GM21825 (cell line): Measurements from ENCODE around the gene CDKN2B-AS1.

Source experiments
- ATAC-seq: cut with Tn5 transposase; IDR thresholded peaks from one replicate; pipeline ENCODE4 v1.9.1; 2021; ENCODE audit warnings: mild to moderate bottlenecking, moderate library complexity; ENCODE audit not compliant: unreplicated experiment

Gene CDKN2B-AS1

DNA sequence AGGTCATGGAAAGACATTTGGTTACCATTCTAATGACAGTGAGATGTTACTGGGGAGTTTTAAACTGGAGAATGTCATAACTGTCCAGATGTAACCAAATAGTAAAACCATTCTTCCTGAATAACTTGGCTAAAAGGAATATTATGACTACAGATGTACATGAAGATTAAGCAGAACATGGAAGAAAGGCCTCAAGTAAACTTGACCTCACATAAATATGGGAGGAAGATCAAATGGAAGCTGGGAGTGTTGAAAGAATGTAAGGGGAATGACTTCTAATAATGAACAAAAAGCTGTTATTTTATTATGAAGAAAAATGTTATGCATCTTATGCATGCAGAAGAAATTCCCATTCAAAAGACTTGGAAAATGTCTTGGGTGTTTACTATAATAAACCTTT lies 122.2 kb downstream of the CDKN2B-AS1 start:
- no peak for ATAC-seq

DNA sequence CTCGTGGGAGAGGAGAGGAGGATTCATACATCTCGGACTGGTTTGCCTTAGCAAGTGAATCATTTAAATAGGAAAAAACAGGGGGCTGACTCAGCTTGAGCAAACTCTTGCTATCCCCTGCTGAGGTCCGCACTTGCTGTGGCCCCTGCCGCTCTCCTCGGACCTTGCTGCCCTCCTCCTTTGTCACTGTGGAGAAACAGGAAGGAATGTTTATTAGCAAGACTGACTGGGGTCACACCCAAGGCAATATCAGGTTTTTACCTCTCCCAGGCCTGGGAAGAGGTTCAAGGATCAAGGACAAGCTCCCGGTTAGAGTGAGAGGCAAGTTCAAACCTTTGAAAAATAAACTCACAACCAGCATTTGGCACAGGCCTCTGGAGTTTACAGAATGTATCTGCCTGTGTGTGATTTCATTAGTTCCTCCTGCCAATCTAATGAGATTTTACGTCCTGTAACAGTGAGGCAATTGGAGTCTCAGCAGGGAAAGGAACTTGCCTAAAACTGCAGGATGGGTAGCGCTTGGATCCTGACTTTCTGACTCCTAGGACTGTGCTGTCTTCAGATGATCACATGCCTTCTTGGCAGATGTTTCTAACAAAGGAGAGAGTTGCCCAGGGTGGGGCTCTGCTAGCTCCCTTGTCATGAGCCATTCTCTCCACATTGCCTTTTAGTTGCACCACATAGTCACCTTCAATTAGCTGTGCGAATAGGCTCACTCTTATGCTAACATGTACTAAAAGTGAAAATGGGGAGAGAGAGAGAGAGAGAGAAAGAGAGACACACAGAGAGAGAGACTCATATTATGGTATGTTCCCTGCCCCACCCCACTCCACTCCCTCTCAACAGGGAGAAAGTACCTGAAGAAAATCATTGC lies 123.2 kb downstream of the CDKN2B-AS1 start:
- no peak for ATAC-seq

DNA sequence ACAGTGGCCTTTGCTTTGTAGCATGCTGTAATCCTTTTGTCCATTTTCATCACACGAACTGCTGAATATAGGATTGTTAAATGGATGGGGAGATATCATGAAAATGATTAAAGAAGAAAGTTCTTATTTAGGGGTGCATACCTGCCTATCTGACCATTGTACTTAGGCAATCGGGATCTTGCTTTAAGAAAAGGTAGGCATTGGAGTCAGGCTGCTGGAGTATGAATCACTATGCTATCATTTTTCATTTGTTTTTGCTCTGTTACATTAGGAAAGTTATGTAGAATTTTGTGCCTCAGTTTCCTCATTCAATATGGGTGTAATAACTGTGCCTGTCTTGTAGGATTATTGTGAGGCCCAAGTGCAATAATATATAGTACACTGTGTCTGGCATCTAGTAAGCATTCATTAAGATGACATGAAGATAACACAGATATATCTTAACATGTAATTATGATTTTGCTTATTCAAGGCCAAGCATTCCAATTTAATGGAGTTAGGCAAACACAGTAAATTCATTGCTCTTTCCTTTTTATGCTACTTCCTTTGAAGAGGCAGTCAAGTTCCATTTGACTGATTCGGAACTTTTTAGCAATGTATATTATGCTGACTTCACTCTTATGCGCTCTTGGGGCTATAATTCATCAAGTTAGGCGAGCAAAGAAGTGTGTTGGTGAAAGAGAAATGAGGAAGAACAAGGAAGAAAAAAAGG lies 124.4 kb downstream of the CDKN2B-AS1 start:
- ATAC-seq: no peak

DNA sequence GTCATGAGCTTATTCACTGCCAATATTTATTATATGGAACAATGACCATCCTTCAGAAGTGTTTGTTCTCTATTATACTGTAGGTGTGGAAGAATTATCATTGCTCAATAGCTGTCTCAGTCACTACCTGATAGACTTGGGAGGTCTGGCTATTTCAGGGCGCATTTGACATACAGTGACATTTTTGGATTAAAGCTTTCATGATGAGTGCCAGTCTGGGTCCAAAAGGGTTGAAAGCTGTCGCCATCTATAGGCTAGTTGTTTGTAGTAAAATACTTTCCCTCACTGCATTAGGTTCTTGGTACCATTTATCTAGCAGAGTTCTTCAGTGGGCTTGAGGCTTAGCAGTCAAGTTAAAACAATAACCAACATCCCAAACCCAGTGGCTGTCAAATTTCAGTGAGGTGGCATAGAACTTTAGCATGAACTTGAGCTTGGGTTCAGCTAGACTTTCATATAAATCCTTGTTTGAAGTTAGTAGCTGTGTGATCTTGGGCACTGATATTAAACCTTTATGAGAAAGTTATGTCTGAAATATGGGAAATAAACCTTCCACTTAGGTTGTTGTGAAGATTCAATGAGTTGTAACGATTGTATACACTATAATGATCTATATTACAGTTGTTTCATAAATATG lies 125.0 kb downstream of the CDKN2B-AS1 start:
- no peak for ATAC-seq

DNA sequence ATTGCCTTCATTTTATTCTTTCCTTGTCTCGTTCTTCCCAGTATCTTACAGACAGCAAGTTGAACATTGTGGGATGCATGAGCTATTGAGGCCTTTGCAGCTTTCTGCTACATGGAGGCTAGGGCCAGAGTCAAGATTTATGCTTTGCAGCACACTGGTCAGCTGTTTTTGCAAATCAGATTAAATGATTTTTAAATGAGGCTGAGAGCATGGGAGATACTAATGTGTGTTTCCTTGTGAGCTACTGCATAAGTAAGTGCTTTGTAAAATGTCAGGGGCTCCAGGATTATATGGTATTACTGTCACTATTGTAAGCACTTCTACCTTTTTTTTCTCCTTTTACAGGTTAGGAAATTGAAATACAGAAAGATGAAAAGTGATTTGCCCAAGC lies 125.6 kb downstream of the CDKN2B-AS1 start:
- ATAC-seq: no peak

DNA sequence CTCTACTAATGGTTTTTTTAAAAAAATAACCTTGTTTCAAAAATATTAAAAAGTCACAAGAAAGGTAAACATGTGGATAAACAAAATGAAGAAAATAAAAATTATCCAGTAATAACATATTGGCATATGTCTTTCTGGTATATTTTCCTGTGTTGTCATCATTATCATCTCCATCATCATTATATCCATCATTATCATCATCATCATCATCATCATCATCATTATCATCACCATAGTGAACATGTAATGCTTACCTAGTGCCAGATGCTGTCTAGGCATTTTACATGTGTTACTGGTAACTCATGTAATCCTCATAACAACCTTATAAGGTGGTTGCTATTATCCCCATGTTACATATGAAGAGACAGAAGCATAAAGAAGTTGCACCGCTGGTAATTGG lies 126.0 kb downstream of the CDKN2B-AS1 start:
- no peak for ATAC-seq

DNA sequence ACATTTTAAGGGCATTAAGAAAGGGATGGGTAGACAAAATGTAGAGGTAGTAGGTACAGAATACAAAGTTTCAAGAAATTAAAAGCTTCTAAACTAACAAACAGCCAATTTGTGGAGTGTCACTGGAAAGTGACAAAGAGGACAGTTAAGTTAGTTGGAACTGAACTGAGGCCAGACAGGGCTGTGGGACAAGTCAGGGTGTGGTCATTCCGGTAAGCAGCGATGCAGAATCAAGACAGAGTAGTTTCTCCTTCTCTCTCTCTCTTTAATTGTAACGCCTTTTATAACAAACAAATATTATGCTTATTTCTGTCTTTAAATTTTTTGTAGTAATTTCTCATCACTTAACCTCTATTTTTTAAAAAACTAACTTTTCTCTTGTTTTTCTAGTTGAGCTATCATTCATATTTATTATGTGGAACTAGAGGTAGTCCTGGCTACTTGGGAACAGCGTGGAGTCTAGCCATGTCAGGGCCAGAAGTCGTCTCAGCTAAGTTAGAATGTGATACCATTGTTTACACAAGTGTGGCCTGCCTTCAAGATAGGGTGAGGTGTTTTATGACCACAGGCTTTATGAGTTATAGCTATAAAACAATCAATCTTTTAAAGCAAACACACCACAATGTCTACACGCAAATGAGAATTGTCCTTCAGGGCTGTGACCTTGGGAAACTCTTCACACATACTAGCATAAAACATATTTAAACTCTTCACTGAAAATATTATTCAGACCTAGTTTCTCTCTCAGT lies 129.8 kb downstream of the CDKN2B-AS1 start:
- no peak for ATAC-seq

DNA sequence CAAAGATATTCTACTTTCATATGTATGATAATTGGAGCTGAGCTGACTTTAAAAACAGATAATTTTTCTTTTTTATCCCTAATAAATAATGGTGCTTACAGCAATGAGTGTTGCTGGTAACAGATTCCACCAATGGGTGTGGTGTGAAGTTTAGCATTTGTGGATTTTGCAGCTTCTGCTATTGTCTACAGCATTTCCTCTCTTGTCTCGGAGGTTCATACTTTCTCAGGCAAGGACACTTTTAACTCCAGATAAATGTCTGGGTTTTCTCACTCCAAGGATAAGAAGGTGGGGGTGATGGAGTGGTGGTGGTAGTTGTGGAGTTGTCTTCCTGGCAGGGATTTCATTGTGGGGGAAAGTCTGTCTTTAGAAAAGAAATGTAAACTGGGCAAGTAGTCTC lies 134.5 kb downstream of the CDKN2B-AS1 start:
- no peak for ATAC-seq

DNA sequence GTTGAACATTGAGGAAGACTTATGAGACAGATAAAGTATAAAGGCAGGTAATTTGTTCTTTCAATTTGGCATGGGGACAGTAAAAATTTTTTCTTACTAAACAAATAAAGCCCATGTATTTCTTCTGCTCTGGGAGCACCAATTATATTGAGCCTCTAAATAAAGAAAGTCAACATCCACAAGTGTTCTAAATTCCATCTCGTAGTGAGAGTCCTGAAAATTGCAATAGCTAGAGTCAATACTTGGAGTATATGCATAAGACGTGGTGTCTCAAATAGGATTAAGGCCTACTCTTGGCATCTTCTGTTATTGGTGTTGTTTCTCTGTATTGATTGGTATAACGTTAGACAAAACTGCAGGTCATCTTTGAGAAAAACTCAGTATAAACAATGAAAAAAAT lies 135.0 kb downstream of the CDKN2B-AS1 start:
- no peak for ATAC-seq

DNA sequence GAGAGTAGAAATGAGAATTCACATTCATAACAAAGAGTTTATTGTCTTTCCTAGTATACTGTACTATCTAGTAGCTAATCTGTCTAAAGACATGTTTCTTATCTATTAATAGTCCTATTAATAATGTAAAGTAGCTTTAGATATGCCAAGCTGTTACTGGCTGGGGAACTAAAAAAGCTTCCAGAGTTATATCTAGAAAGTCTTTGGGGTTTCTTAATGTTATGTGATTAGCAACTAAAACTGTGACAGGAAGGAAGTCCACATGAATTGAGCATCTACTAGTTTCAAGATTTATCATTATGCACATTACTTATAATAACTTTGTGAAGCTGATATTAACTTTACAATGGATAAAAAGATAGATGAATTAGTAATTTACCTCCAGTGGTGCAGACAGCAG lies 137.2 kb downstream of the CDKN2B-AS1 start:
- ATAC-seq: no peak

DNA sequence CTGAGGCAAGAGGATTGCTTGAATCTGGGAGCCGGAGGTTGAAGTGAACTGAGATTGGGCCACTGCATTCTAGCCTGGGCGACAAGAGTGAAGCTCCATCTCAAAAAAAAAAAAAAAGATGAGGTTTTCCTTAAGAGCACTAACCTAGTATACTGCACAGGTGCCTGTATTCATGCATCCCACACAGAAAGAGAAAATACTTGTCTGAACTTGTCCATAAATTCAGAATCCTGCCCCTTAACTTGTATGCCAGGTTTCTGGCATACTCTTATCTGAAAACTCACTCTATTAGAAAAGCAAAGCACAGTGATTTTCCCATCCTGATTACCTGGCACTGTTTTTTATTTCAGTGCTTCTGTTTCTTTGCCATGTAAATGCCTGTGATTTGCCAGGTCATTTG lies 139.8 kb downstream of the CDKN2B-AS1 start:
- ATAC-seq: no peak

DNA sequence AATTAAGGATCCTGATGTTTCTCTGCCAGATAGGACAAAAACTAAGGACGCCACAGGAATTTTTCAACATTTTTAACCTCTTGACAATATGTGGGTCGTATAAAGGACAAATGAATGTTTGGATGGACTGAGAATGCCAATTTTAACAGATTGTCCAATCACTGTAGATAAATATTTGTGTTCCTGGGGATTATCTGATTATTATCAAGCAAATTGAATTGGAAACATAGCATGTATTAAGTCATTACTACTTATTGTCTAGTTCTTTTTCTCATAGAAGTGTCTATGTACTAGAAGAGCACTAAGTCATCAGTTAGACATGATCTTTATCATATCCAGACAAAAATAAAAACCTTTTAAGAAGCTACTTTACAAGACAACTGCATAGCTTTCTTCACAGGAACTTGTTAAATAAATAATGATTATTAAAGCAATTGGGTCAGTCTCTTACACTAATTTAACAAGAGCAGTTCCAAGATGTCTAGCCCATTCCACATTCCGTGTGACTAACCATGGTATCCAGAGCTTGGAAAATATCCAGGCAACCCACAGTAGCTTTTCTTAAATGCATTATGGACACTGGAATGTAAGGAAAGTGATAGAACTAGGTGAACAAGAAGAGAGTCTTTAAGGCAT lies 142.0 kb downstream of the CDKN2B-AS1 start:
- ATAC-seq: no peak

DNA sequence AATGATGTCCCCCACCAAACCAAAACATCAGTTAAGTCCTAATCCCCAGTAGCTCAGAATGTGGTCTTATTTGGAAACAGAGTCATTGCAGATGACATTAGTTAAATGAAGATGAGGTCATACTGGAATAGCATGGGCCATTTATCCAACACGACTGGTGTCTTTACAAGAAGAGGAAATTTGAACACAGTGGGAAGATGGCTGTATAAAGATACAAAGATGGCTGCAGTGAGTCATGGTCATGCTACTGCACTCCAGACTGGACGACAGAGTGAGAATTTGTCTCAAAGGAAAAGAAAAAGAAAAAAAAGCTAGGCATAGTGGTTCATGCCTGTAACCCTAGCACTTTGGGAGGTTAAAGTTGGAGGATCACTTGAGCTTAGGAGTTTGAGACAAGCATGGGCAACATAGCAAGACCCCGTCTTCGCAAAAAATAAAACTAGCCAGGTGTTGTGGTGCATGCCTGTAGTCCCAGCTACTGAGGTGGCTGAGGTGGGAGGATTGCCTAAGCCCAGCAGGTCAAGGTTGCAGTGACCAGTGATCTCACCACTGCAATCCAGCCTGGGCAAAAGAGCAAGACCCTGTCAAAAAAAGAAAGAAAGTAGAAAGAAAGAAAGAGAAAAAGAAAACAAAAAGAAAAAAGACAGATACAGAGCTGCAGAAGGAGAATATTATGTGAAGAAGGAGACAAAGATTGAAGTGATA lies 144.5 kb downstream of the CDKN2B-AS1 start:
- ATAC-seq: no peak

DNA sequence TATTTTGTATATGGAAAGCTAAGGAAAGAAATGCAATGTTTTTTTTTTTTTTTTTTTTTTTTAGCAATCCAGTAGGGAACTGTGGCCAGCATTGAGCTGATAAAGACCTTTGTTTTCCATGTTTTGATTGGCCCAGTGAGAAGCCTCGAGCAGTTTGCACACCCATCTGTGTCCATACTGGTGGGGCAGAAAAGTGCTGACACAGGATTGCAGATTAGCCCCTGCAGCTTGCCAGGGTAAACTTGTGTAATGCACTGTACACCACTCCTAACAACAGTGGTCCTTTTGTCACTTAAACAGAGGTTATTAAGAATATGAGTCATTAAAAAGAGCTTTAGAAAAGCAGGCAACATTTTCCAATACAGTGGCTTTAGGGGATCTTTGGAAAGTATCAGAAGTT lies 147.3 kb downstream of the CDKN2B-AS1 start:
- no peak for ATAC-seq

DNA sequence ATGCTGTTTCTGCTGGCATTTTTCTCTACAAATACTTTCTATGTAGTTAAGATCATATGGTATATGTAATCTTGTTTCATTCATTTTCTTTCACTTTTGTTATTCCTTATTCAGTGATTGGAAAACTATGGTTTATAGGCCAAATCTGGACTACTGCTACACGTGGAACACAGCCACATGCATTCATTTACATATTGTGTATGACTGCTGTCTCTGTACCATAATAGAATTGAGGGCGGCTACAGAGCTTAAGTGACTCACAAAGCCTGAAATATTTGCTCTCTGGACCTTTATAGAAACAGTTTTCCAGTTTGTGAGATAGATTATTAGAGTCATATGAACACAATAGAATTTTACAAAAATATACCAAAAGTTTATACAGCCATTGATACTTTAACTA lies 148.1 kb downstream of the CDKN2B-AS1 start:
- ATAC-seq: no peak

DNA sequence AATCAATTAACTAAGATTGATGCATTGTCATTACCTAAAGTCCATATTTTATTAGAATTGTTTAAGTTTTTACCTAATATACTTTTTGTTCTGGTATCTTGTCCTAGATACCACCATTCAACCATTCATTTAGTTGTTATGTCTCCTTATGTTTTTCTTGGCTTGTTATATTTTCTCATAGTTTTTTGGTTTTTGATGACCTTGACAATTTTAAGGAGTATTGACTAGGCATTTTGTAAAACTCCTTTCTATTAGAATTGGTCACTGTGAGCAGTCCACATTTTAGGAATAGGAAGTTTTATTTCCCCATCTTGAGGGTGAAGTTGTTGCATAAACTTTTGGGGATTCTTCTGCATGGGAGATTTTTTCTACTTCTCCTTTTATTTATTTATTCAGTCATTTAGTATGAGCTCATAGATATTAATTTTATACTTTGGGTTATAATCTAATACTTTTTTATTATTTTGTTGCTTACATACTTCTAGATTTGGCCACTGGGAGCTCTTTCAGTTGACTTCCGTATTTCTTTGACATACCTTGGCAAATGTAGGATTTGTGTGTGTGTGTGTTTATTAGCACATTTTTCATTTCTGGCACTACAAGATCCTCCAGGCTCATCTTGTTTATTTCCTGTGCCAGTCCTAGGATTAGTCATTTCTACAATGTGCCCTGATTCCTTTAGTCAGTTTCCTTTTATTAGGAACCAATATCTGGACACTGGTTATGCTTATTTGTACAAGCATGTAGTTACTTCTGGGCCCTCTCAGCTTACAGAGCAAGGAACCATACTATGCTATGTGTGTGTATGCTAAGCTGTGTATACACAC lies 149.4 kb downstream of the CDKN2B-AS1 start:
- no peak for ATAC-seq

DNA sequence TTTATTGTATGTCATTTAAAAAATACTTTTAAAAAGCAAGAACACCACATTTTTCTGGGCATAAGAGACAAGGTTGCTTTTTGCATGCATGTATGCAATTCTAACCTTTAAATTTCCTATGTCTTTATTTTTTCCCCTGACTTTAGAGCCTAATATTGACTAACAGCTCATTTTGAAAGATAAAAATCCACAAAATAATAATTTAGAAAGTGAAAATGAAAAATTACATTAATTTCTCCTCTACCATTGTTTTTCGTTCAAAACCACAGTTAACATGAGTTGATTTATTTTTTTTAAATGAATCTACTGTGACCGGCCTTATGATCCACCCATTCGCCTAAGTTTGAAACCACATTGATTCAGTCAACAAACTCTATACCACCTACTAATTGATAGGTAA lies 152.0 kb downstream of the CDKN2B-AS1 start:
- no peak for ATAC-seq

DNA sequence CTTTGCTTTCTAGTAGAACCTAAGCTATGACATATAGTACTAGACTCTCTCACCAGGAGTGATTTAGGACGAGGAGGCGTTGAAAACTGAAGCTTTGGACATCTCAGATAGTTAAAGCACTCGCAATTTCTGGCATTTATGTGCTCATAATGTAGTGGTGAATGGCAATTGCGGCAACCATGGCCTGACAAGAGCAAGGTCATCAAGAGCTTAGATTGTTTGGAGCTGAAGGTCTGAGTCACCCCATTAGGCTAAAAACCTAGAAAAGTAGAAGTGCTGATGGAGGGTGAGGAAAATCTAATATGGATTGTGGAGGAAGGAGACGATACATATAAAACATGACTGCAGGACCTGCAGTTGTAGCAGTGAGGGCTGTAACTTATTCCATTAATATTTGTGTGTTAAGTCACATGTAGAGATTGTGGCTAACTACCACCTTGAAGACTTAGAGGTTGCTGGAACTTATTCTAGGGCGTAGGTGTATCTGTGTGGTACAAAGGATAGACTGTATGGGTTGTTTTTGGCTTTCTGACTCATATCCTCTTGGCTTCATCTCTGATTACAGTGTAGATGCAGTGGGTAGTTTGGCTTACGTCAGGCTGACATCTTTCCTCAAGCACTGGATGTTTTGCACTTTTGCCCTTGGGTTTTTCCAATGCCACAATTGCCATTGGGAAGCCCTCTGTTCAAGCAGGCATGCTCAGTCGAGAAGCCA lies 153.4 kb downstream of the CDKN2B-AS1 start:
- ATAC-seq: no peak

DNA sequence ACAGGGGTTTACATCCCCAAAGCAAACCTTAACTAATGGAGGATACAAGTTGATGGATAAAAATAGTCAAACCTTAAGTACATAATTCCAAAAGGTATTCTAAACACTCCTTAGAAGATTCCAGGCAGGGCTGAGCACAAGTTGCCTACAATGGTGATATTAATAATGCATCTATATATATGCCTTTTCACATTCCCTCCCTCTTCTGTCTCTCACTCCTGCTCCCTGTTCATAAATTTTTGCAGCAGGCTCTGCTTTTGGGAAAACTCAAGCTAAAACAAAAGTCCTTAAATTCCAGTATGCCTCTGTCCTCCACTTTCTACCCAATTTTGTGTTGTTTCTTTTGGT lies 153.9 kb downstream of the CDKN2B-AS1 start:
- ATAC-seq: no peak
